ENCODE data around the gene MYOG.
A peak's percentile ranks its signal among the peaks of the same experiment; 100 is the strongest.

Gene MYOG

GRCh38 chr1:203089651-203090045, 3.8 kb upstream of the MYOG start:
- no peak overlapping the region for H3K4me3 ChIP-seq (ENCODE audit: low read depth, low read length)
- no peak for TF ChIP-seq POLR2A (IDR thresholded peaks at IDR 0.05; ENCODE audit: extremely low read depth, insufficient read length)
- TF ChIP-seq CTCF (IDR thresholded peaks at IDR 0.05; ENCODE audit: low read depth, low read length) = no peak
- no peak for TF ChIP-seq MAX (IDR thresholded peaks at IDR 0.05; ENCODE audit: low read depth, low read length)
- no peak for TF ChIP-seq MYC (IDR thresholded peaks at IDR 0.05; ENCODE audit: low read depth, low read length)
- DNase-seq (ENCODE audit: low read depth) = no peak

GRCh38 chr1:203089001-203089650, 3.3 kb upstream of the MYOG start:
- TF ChIP-seq MYC (IDR thresholded peaks at IDR 0.05; ENCODE audit: low read depth, low read length) (no peak), CTCF (IDR thresholded peaks at IDR 0.05; ENCODE audit: low read depth, low read length) (no peak), MAX (IDR thresholded peaks at IDR 0.05; ENCODE audit: low read depth, low read length) (no peak), POLR2A (IDR thresholded peaks at IDR 0.05; ENCODE audit: extremely low read depth, insufficient read length) (no peak)
- no peak overlapping the region for H3K4me3 ChIP-seq (ENCODE audit: low read depth, low read length)
- no peak for DNase-seq (ENCODE audit: low read depth)

DNA sequence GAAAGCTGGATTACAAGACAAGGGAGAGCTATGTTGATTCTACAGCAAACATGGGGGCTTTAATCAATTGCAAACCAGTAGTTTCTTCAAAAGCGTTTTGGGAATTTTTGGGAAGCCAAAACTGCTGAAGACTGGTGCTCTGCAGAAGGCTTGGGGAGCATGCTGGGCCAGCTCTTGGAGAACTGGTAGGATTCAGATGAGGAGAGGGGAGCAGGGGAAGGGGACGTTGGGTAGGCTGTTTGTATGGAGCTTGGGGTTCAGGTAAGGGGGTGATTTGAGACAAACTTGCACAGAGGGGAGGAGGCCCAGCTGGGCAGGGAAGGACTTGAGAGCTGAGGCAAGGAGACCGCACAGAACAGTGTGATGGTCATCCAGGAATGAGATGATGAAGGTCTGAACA, 2.6 kb upstream of the MYOG start:
- no peak overlapping the region for H3K4me3 ChIP-seq (ENCODE audit: low read depth, low read length)
- no peak for DNase-seq (ENCODE audit: low read depth)
- TF ChIP-seq POLR2A (IDR thresholded peaks at IDR 0.05; ENCODE audit: extremely low read depth, insufficient read length) = no peak

DNA sequence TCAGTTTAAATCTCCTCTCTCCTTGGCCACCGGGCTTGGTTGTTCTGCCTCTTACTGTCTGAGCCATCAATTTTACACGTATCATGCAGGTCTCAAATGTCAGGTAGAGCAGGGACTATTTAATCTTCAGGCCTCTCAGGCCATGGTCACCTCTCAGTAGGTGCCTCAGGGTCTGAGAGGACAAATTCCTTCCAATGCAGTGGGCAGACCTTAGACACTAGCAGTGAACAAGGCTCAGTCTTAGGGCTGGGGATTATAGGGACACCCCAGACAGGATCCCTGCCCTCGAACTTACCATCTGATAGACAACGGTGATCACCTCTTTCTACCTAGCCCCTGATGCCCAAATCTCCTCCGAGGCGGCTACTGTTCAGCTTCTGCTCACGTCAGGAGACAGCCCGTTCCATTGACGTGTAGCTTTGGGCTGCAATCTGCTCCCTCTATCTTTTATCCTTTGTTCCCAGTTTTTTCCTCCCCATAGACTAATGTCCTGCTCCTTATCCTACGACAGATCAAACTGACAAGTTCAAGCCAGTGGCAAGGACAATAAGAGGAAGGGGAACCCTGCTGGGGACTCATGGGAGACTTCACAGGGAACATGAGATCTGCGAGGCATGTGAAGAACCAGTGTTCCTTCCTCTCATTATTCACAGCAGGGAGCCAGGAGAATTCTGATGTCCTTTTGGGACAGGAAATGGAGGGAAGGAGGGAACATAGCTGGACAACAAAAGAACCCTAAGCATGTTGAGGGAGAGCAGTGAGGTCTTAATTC, 1.4 kb upstream of the MYOG start:
- H3K4me3 ChIP-seq (ENCODE audit: low read depth, low read length) = no peak overlapping the region
- TF ChIP-seq MAX (IDR thresholded peaks at IDR 0.05; ENCODE audit: low read depth, low read length) (no peak), MYC (IDR thresholded peaks at IDR 0.05; ENCODE audit: low read depth, low read length) (no peak), CTCF (IDR thresholded peaks at IDR 0.05; ENCODE audit: low read depth, low read length) (no peak), POLR2A (IDR thresholded peaks at IDR 0.05; ENCODE audit: extremely low read depth, insufficient read length) (no peak)
- DNase-seq (ENCODE audit: low read depth) = no peak

DNA sequence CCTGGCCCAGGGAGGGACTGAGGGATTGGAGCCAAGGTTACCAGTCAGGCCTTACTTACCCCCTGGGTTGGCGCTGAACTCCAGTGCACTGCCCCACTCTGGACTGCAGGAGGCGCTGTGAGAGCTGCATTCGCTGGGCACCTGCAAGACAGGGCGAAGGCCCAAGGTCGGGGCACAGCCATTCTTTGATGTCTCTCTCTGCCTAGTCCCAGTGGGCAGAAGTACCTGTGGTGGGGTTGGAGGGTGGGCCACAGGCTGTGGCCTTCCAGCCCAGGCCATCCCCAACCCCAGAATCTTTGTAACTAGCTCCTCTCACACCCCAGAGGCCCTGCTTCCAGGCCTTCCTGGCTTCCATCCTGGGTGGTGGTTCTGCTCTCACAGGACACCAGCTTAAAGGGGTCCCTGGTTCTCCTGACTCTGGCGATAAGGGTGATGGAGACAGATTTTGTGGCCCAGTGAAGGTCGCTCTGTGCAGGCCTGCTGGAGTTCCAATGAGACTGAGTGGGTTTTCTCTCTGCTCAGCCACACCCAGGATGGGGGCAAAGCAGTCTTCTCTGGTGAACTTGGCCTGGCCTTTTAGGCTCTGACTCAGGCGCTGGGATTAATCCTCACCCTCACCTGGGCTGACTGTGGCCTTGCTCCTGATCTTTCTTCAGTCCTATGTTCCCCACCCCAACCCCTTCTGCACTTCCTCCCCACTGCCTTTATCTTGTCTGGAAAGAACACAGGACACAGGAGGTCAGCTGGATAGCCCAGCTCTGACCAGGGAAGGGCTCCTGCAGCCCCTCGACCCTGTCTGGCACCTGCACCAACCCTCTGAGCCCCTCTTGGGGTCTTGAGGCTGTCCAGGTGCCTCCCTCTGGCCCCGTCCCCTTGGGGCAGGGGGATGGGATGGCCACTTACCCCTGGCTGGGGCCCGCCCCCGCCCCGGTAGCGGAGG, 954 bp downstream of the MYOG start:
- H3K4me3 ChIP-seq (ENCODE audit: low read depth, low read length) = no peak overlapping the region
- peak; percentile 44 for DNase-seq (ENCODE audit: low read depth)
- TF ChIP-seq CTCF (IDR thresholded peaks at IDR 0.05; ENCODE audit: low read depth, low read length) = peak; percentile 60
- no peak for TF ChIP-seq POLR2A (IDR thresholded peaks at IDR 0.05; ENCODE audit: extremely low read depth, insufficient read length)
- TF ChIP-seq MAX (IDR thresholded peaks at IDR 0.05; ENCODE audit: low read depth, low read length) = no peak

- no peak for DNase-seq (ENCODE audit: low read depth)
- TF ChIP-seq CTCF (IDR thresholded peaks at IDR 0.05; ENCODE audit: low read depth, low read length) (peak; percentile 5), MAX (IDR thresholded peaks at IDR 0.05; ENCODE audit: low read depth, low read length) (no peak)
- H3K4me3 ChIP-seq (ENCODE audit: low read depth, low read length) = no peak overlapping the region
Measured at GRCh38 chr1:203083463-203083921, 2.3 kb downstream of the MYOG start.

All from NB4 (cell line).